GM12878 (cell line): ENCODE data around the gene AGAP3. TPM values are rescaled to one million over a fixed set of nuclear protein-coding genes. Genes with fewer than 3 reads are reported as not detected.

Source experiments
- ATAC-seq: fragments of 200-7000 bp; cut with Tn5 transposase; 3 replicates; pipeline ENCODE4 v1.9.1; 2020; ENCODE audit warnings: mild to moderate bottlenecking, moderate library complexity
- BruUV-seq: library from RNA; stranded (reverse); fragments of 400-500 nt; replicated peaks from 2 replicates; lab custom pipeline; 2021; lab: Mats Ljungman, UMichigan
- CTCF ChIA-PET: fragments of 300-600 bp; sonication (Branson Sonifier 250); formaldehyde crosslinking; extraction: SDS; loops from one replicate; lab custom pipeline; 2021; ENCODE audit warnings: inconsistent platforms; lab: Yijun Ruan, JAX
- POLR2A ChIA-PET: fragments of 350-600 bp; formaldehyde crosslinking; extraction: SDS; loops from one replicate; lab custom pipeline; 2021; ENCODE audit warnings: inconsistent platforms; lab: Charles Lee
- RAD21 ChIA-PET: fragments of 300-600 bp; sonication (Branson Sonifier 250); formaldehyde crosslinking; loops from one replicate; lab custom pipeline; 2023; ENCODE audit warnings: antibody characterized with exemption; ENCODE audit not compliant: unreplicated experiment; lab: Charles Lee
- SMC1A ChIA-PET: fragments of 300-600 bp; sonication (Branson Sonifier 250); formaldehyde crosslinking; loops from one replicate; lab custom pipeline; 2023; ENCODE audit not compliant: unreplicated experiment, uncharacterized antibody; lab: Charles Lee
- DNase-seq: peaks from one replicate; pipeline ENCODE4 v3.0.0-alpha.2; 2011; ENCODE audit warnings: low read depth, low spot score
- FAIRE-seq: peaks from 3 replicates; lab custom pipeline; 2011; peaks lifted over from hg19 to GRCh38; lab: Jason Lieb, UNC
- H2AFZ ChIP-seq: 2 replicates; pipeline ENCODE4 v1.6.0; 2011; ENCODE audit warnings: low read depth, low read length, control low read depth; ENCODE audit not compliant: control insufficient read depth
- H3K27ac ChIP-seq: 2 replicates; pipeline ENCODE4 v1.5.1; 2011; ENCODE audit warnings: control low read depth; ENCODE audit not compliant: control insufficient read depth, insufficient read depth
- H3K27me3 ChIP-seq, 2 experiments: replicated peaks in 1 of 2; 2 replicates each; pipeline versions ENCODE4 v1.6.0 to v1.6.1; 2011; ENCODE audit warnings: low read length in 1 of 2; ENCODE audit not compliant: control insufficient read depth in 2 of 2, insufficient read depth in 2 of 2
- H3K36me3 ChIP-seq, 2 experiments: 2 replicates each; pipeline ENCODE4 v1.5.1; 2011; ENCODE audit warnings: low read length in 1 of 2; ENCODE audit not compliant: control insufficient read depth in 2 of 2, insufficient read depth in 2 of 2
- H3K4me1 ChIP-seq: 2 replicates; pipeline ENCODE4 v1.6.1; 2011; ENCODE audit warnings: mild to moderate bottlenecking, low read length, moderate library complexity, mixed read lengths; ENCODE audit not compliant: control insufficient read depth, insufficient read depth
- H3K4me2 ChIP-seq: 2 replicates; pipeline ENCODE4 v1.6.0; 2011; ENCODE audit warnings: control low read depth; ENCODE audit not compliant: control insufficient read depth, insufficient read depth
- H3K4me3 ChIP-seq: fragments of 200-600 bp; sonication (generic); 2 replicates; pipeline ENCODE4 v1.5.1; 2016
- H3K79me2 ChIP-seq: 2 replicates; pipeline ENCODE4 v1.6.0; 2011; ENCODE audit warnings: low read length; ENCODE audit not compliant: control insufficient read depth, insufficient read depth
- H3K9ac ChIP-seq: 2 replicates; pipeline ENCODE4 v1.8.0; 2011; ENCODE audit warnings: low read length, control low read depth, mixed read lengths; ENCODE audit not compliant: control insufficient read depth, insufficient read depth
- H3K9me3 ChIP-seq: replicated peaks from 3 replicates; pipeline ENCODE4 v1.5.1; 2011; ENCODE audit warnings: mild to moderate bottlenecking, low read length; ENCODE audit not compliant: control insufficient read depth, insufficient read depth
- H4K20me1 ChIP-seq: 2 replicates; pipeline ENCODE4 v1.6.0; 2011; ENCODE audit not compliant: control insufficient read depth, insufficient read depth
- ATF7 ChIP-seq: fragments of 450-650 bp; IDR thresholded peaks from 2 replicates; pipeline ENCODE4 v1.6.1; 2016; ENCODE audit warnings: low read depth, mild to moderate bottlenecking
- BCL11A ChIP-seq: IDR thresholded peaks from 2 replicates; pipeline ENCODE4 v1.6.1; 2011; ENCODE audit warnings: low read depth, low read length
- CHD1 ChIP-seq: IDR thresholded peaks from 2 replicates; pipeline ENCODE4 v1.6.1; 2012; ENCODE audit warnings: low read depth, low read length, improper control_type of control experiment
- CHD4 ChIP-seq: fragments of 200-600 bp; sonication (generic); IDR thresholded peaks from 2 replicates; pipeline ENCODE4 v1.6.1; 2016; ENCODE audit warnings: mild to moderate bottlenecking
- IRF3 ChIP-seq: fragments of 450-650 bp; IDR thresholded peaks from 2 replicates; pipeline ENCODE4 v1.6.1; 2014; ENCODE audit warnings: mild to moderate bottlenecking
- IRF4 ChIP-seq: IDR thresholded peaks from 2 replicates; pipeline ENCODE4 v1.6.1; 2011; ENCODE audit warnings: low read depth, low read length
- NRF1 ChIP-seq: conservative IDR thresholded peaks from 2 replicates; pipeline ENCODE4 v1.6.1; 2011; ENCODE audit warnings: mild to moderate bottlenecking, low read depth, low read length, improper control_type of control experiment
- POLR2A ChIP-seq: IDR thresholded peaks from 2 replicates; pipeline ENCODE4 v1.6.1; 2011; ENCODE audit warnings: low read depth, mild to moderate bottlenecking, low read length
- POLR2AphosphoS5 ChIP-seq: IDR thresholded peaks from 2 replicates; pipeline ENCODE4 v1.6.1; 2011; ENCODE audit warnings: mild to moderate bottlenecking, low read length, inconsistent platforms
- POU2F2 ChIP-seq: IDR thresholded peaks from 3 replicates; pipeline ENCODE4 v1.6.1; 2011; ENCODE audit warnings: low read depth, mild to moderate bottlenecking, low read length, borderline replicate concordance
- RELA ChIP-seq: fragments of 450-650 bp; IDR thresholded peaks from 2 replicates; pipeline ENCODE4 v1.8.0; 2014; ENCODE audit warnings: borderline replicate concordance; ENCODE audit not compliant: partially characterized antibody
- TAF1 ChIP-seq: IDR thresholded peaks from 2 replicates; pipeline ENCODE4 v1.6.1; 2011; ENCODE audit warnings: mild to moderate bottlenecking, low read depth, low read length, borderline replicate concordance
- TCF12 ChIP-seq: IDR thresholded peaks from 2 replicates; pipeline ENCODE4 v1.6.1; 2011; ENCODE audit warnings: low read depth, mild to moderate bottlenecking, low read length
- WRNIP1 ChIP-seq: IDR thresholded peaks from 2 replicates; pipeline ENCODE4 v1.6.1; 2011; ENCODE audit warnings: low read depth, low read length, improper control_type of control experiment, borderline replicate concordance
- WGBS: methylation state at CpG from one replicate; pipeline ENCODE4 v1.1.6; 2016; ENCODE audit warnings: low lambda C conversion rate; ENCODE audit not compliant: insufficient replicate concordance, insufficient coverage; ENCODE audit errors: missing lambda C conversion rate; 5-methylcytosine and 5-hydroxymethylcytosine counted together
- in situ Hi-C: fragments of 300-500 bp; cut with MboI; formaldehyde crosslinking; loops from 9 replicates; pipeline ENCODE4 v1.14.3; 2018; ENCODE audit warnings: mixed read lengths
- intact Hi-C: fragments of 100-400 bp; cut with micrococcal nuclease; formaldehyde crosslinking; loops from one replicate; pipeline ENCODE4 v1.14.2; 2022; ENCODE audit not compliant: unreplicated experiment
- polyA plus RNA-seq, 11 experiments: library from polyadenylated mRNA; depleted of rRNA in 4 of 11; unstranded in 6 of 11; stranded (reverse) in 5 of 11; fragments of >200 nt; fragmentation: Nextera tagmentation in 4 of 11; fragmentation: Illumina TruSeq in 1 of 11; extraction: Ambion mirVana in 4 of 11; extraction: Trizol in 1 of 11; gene quantifications; 1 replicate in 1 of 11; 2 replicates in 10 of 11; pipeline versions ENCODE4 v1.2.1 to v1.2.3, GENCODE V29; 2011 to 2016; ENCODE audit warnings: inconsistent platforms in 2 of 11, missing spikeins in 2 of 11, low read depth in 1 of 11
- total RNA-seq, 4 experiments: library from RNA; depleted of rRNA in 3 of 4; stranded (reverse); fragments of >200 nt in 3 of 4; fragmentation: Illumina TruSeq in 1 of 4; extraction: Trizol in 1 of 4; gene quantifications; 2 replicates each; pipeline versions ENCODE4 v1.2.1 to v1.2.3, GENCODE V29; 2013 to 2021
- TF ChIP-seq, protein P1 (sequence below): fragments of 450-650 bp; IDR thresholded peaks from 2 replicates; pipeline ENCODE4 v1.6.1; 2018; ENCODE audit warnings: mild to moderate bottlenecking, low read depth, moderate library complexity; ENCODE audit not compliant: partially characterized antibody

The AGAP3 gene
- total and polyA plus RNA-seq, 10 of the 15 experiments (the other 5 are each of a cell fraction or from before 2014, with no cell fraction given): 1.8 to 68.1 (median 15.7) TPM

GRCh38 chr7:151121380-151122170 is 35.3 kb downstream of the AGAP3 start:
- Histone ChIP-seq H3K79me2 (no peaks in the 10 kb centered on the region), H3K9me3 (no peaks in the 10 kb centered on the region), H4K20me1 (no peaks in the 10 kb centered on the region), H3K9ac (no peak overlapping the region), H3K4me1 (no peaks in the 10 kb centered on the region), H3K36me3 (peaks cover 9 to 23% of the 10 kb centered on the region in 2 experiments; a peak in 3 of 4 replicates), H3K4me3 (no peak overlapping the region), H3K27me3 (no peaks in the 10 kb centered on the region), H3K27ac (no peak overlapping the region), H3K4me2 (no peak overlapping the region), H2AFZ (no peak overlapping the region)
- RAD21 ChIA-PET: no interaction called here
- FAIRE-seq (no peak), ATAC-seq (no peak), DNase-seq (no peak)
- TF ChIP-seq BCL11A (no peak), POLR2A (no peak), WRNIP1 (no peak)
- SMC1A ChIA-PET: no interaction called here
- no TSS peak for BruUV-seq
- intact Hi-C loops: no loop called here
- 72% methylated on average over 24 of the region's 30 CpGs for WGBS
- in situ Hi-C loops: no loop called here
- POLR2A ChIA-PET: no interaction called here
- CTCF ChIA-PET: interaction anchor here (0.6 to 1.4 kb wide), 2 partner anchors 10 to 521 kb away, joined by 3 read pairs; no protein-coding TSS in a partner anchor

DNA sequence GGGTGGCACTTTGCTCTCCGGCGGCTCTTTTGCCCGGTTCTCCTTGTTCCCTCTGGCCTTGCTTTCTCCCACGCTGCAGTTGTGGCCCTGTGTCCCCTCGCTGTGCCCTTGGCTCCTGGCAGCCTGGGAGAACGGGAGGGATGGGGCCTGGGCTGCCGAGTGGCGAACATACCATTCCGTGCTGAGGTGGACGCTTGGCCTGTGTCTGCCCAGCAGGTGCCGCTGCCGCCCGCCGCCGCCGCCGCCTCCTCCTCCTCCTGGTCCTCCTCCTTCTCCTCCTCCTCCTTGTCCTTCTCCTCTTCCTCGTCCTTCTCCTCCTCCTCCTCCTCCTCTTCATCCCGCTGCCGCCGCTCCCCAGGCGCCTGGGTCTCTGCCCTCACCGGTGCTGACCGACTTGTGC is 36.0 kb downstream of the AGAP3 start:
- ChIA-PET CTCF (no interaction called here), SMC1A (no interaction called here), POLR2A (no interaction called here), RAD21 (no interaction called here)
- Histone ChIP-seq H3K27me3 (no peaks in the 10 kb centered on the region), H2AFZ (no peak overlapping the region), H3K36me3 (peaks cover 9 to 23% of the 10 kb centered on the region in 2 experiments; a peak in 3 of 4 replicates), H3K4me2 (no peak overlapping the region), H3K4me3 (no peak overlapping the region), H4K20me1 (no peaks in the 10 kb centered on the region), H3K9ac (no peak overlapping the region), H3K79me2 (no peaks in the 10 kb centered on the region), H3K4me1 (no peaks in the 10 kb centered on the region), H3K9me3 (no peaks in the 10 kb centered on the region), H3K27ac (no peak overlapping the region)
- no TSS peak for BruUV-seq
- intact Hi-C loops (no loop called here), in situ Hi-C loops (no loop called here)
- DNase-seq: no peak
- no peak for FAIRE-seq
- 99% methylated on average over 10 of the region's 24 CpGs for WGBS
- no peak for ATAC-seq
- TF ChIP-seq POU2F2: no peak
- TF ChIP-seq IRF3: no peak
- TF ChIP-seq POLR2AphosphoS5: no peak
- TF ChIP-seq RELA: no peak
- TF ChIP-seq CHD4: no peak
- no peak for TF ChIP-seq TAF1
- TF ChIP-seq NRF1: no peak
- no peak for TF ChIP-seq IRF4
- no peak for TF ChIP-seq TCF12
- no peak for TF ChIP-seq ATF7
- no peak for TF ChIP-seq CHD1
- TF ChIP-seq, protein P1, sequence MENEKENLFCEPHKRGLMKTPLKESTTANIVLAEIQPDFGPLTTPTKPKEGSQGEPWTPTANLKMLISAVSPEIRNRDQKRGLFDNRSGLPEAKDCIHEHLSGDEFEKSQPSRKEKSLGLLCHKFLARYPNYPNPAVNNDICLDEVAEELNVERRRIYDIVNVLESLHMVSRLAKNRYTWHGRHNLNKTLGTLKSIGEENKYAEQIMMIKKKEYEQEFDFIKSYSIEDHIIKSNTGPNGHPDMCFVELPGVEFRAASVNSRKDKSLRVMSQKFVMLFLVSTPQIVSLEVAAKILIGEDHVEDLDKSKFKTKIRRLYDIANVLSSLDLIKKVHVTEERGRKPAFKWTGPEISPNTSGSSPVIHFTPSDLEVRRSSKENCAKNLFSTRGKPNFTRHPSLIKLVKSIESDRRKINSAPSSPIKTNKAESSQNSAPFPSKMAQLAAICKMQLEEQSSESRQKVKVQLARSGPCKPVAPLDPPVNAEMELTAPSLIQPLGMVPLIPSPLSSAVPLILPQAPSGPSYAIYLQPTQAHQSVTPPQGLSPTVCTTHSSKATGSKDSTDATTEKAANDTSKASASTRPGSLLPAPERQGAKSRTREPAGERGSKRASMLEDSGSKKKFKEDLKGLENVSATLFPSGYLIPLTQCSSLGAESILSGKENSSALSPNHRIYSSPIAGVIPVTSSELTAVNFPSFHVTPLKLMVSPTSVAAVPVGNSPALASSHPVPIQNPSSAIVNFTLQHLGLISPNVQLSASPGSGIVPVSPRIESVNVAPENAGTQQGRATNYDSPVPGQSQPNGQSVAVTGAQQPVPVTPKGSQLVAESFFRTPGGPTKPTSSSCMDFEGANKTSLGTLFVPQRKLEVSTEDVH: no peak
